GM12892 (cell line): ENCODE results near the gene ABCB1.
"Not testable (repeated sequence)": the region's sequence is repeated elsewhere in the genome, so short reads cannot be mapped to it uniquely, and the experiment has no call there.

ENCODE experiments used
- DNase-seq: peaks from one replicate; pipeline ENCODE4 v3.0.0; 2011; ENCODE audit not compliant: insufficient read length
- FAIRE-seq: peaks from 2 replicates; lab custom pipeline; 2011; peaks lifted over from hg19 to GRCh38; lab: Jason Lieb, UNC
- POLR2A ChIP-seq: IDR thresholded peaks from 2 replicates; pipeline ENCODE4 v1.6.1; 2011; ENCODE audit warnings: low read depth, low read length, control low read depth
- POLR2AphosphoS5 ChIP-seq: IDR thresholded peaks from 2 replicates; pipeline ENCODE4 v1.6.1; 2011; ENCODE audit warnings: low read depth, low read length, control low read depth
- TAF1 ChIP-seq: IDR thresholded peaks from 2 replicates; pipeline ENCODE4 v1.6.1; 2011; ENCODE audit warnings: low read depth, mild to moderate bottlenecking, control low read depth, low read length, borderline replicate concordance

Gene ABCB1

DNA sequence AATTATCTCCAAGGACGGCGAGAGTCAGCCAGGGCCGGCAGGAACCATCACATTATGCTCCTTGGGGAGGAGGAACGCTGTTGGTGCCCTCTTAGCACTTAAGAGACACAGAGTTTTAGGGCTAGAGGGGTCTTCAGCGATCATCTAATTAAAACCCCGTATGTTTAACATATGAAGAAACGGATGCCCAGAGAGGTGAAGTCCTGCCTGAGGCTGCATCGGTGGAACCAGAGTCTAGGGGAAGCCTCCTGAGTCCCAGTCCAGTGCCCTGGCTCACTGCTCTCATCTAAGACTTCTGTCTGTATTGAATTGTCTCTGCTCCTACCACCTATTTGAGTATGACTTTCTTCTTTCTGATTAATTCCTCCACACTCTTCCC is 124.5 kb downstream of the ABCB1 start:
- TF ChIP-seq POLR2AphosphoS5, result no peak
- no peak for DNase-seq
- FAIRE-seq, result no peak

DNA sequence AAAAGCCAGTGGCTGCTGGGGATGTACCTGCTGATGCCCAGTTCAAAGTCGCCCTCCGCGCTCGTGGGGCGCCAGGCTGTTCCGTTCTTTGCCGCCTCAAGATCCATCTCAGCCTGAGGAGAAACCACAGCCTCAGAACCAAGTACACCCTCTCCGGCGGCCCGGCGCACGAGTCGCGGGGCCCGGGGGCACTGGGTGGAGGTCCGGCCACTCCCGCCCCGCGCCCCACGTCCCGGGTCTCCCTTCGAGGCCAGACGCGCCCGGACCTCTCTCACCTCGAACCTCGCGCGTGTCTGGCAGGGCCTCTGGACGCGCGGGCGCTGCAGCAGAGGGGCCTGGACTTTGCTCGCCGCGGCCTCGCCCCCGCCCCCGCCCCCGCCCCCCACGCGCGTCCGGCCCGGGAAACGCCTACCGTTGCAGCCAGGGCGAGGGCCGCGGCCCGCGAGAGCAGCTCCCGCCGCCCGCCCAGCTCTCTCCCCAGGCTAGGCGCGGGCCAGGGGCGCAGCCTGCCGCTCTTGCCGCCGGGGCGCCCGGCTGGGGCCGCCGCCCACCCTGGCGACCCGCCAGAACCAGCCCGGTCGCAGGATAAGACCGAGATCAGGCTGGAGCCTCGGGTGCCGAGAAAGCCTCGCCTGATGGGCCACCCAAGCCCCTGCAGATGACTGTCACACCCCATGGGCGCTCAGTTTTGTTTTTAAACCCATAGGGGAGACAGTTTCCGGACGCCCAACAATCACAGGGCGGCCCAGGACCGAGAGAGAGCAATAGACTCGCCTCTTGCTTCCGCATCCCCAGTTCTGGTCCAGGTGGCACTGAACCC is 125.1 kb downstream of the ABCB1 start, which contains the start of gene ABCB4:
Gene ABCB4 (minus strand): TSS at position 322 of the 820 bp plus-strand sequence. CDS start 215 bp downstream, at position 107.
- peak; percentile 78 for FAIRE-seq
- DNase-seq, result peak; percentile 25
- TF ChIP-seq POLR2A (peak; percentile 18; the same call in 1 of the 2 replicates), POLR2AphosphoS5 (no peak), TAF1 (no peak)

DNA sequence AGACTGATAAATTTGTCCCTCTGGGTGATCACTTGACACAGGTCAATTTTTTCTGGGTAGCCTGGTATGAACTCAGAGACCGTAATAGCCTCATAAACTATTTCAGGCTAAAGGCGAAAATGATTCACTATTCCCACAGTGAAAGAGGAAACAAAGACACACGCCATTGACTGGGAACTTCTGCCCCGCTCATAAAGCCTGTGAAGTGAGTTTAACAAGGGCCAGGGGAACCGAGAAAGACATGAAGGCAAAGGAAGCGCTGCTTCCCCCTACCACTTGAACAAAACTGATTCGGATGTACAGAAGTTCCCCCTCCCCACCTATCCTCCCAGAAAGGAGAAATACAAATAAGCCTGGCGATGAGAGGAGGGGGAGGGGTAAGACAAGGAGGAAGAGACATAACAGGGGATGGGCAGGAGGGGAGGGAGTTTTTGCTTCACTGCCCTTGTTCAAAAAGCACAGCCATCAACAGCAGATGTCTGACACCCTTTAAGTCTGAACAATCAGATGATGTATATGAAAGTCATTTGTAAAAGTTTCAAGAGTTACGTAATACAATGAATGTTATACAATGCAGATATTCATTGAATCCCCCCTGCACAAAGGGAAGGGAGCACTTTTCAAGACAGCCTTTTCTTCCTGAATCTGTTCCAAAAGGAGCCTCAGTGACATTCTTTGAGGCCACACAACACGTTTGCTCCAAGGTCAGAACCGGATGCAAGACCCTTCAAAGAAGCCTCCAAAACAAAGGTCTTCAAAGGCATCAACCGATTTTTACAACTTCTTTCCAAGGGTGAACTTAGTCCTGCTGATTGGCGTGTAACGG is 125.9 kb downstream of the ABCB1 start:
- FAIRE-seq, result peak; percentile 96
- peak; percentile 14 for DNase-seq
- TF ChIP-seq TAF1, result no peak
- no peak; the same call in 1 of the 2 replicates for TF ChIP-seq POLR2AphosphoS5
- TF ChIP-seq POLR2A, result no peak; the same call in 1 of the 2 replicates

DNA sequence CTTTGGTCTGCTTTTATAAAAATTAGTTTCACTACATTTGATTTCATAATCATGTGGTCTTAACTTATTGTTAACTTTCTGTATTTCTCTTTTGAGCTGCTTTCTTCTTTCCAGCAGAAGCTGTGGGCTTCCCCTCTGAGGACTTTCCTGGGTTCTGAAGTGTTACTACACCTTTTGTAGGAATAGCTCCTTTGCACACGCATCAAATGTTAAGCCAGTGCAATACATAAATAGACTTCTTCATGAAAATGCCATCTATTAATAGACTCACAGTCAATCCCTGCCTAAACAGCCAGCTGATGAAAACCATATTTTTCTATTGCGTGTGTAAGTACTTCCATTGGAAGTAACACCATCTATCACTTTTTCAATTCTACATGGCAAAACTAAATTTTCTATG is 126.7 kb downstream of the ABCB1 start:
- DNase-seq (no peak), FAIRE-seq (no peak)

DNA sequence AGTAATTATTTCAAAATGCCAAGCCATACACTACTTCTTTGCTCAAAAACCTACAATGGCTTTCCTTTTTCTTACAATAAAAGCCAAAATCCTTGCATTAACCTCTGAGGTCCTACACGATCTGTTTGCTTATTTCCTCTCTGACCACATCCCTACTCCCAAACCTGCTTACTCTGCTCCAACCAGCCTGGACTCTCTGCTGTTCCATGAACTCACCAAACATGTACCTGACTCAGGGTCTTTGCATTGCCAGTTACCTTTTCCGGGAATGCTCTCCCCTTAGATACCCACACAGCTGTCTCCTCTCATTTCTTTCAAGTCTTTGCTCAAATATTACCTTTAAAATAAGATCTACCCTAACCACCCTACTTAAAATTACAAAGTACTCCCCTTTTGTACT is 127.5 kb downstream of the ABCB1 start:
- FAIRE-seq (no peak), DNase-seq (no peak)
- TF ChIP-seq POLR2A (no peak), TAF1 (no peak), POLR2AphosphoS5 (no peak)

More for the DNA sequence above, 126.7 kb downstream of the ABCB1 start:
- TF ChIP-seq POLR2AphosphoS5, result no peak
- TF ChIP-seq TAF1, result no peak

DNA sequence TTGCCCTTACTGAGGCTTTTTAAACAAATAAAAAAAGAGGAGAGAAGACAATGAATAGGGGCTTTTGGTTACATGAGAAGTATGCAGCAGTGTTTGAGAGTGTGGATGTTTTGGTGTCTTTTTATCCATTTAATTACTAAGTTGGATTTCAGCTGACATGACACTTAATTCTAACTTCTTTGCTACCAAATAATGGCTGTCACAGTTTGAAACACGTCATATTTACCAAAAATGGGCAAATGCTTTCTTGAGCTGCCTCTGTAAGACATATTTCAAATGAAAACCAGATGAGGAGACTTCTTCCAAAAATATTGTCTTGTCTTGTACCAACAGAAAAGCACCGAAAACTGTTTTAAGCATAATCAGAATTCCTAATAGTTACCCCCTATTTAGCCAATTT is 129.2 kb downstream of the ABCB1 start:
- FAIRE-seq, result no peak

DNA sequence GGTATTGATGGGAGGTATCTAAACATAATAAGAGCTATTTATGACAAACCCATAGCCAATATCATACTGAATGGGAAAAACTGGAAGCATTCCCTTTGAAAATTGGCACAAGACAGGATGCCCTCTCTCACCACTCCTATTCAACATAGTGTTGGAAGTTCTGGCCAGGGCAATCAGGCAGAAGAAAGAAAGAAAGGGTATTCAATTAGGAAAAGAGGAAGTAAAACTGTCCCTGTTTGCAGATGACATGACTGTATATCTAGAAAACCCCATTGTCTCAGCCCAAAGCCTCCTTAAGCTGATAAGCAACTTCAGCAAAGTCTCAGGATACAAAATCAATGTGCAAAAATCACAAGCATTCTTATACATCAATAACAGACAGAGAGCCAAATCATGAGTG is 131.5 kb downstream of the ABCB1 start:
- DNase-seq, FAIRE-seq: not testable (repeated sequence)

More for the DNA sequence above, 129.2 kb downstream of the ABCB1 start:
- TF ChIP-seq POLR2AphosphoS5, result no peak
- no peak for TF ChIP-seq TAF1
- no peak for TF ChIP-seq POLR2A
- DNase-seq, result no peak

DNA sequence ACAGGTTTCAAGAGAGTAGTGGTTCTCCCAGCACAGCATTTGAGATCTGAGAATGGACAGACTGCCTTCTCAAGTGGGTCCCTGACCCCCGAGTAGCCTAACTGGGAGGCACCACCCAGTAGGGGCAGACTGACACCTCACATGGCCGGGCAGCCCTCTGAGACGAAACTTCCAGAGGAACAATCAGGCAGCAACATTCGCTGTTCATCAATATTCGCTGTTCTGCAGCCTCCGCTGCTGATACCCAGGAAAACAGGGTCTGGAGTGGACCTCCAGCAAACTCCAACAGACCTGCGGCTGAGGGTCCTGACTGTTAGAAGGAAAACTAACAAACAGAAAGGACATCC is 135.2 kb downstream of the ABCB1 start:
- DNase-seq, FAIRE-seq: not testable (repeated sequence)

DNA sequence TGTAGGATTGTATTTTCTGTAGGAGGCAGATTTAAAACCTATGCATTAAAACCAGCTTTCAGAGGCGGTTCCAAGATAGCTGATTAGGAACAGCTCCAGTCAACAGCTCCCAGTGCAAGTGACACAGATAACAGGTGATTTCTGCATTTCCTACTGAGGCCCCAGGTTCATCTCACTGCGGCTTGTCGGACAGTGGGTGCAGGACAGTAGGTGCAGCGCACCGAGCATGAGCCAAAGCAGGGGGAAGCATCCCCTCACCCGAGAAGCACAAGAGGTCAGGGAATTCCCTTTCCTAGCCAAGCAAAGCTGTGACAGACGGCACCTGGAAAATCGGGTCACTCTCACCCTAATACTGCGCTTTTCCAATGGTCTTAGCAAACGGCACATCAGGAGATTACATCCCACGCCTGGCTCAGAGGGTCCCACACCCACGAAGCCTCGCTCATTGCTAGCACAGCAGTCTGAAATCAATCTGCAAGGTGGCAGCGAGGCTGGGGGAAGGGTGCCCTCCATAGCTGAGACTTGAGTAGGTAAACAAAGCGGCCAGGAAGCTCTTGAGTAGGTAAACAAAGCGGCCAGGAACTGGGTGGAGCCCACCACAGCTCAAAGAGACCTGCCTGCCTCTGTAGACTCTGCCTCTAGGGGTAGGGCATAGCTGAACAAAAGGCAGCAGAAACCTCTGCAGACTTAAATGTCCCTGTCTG is 135.7 kb downstream of the ABCB1 start:
- FAIRE-seq, DNase-seq: not testable (repeated sequence)

DNA sequence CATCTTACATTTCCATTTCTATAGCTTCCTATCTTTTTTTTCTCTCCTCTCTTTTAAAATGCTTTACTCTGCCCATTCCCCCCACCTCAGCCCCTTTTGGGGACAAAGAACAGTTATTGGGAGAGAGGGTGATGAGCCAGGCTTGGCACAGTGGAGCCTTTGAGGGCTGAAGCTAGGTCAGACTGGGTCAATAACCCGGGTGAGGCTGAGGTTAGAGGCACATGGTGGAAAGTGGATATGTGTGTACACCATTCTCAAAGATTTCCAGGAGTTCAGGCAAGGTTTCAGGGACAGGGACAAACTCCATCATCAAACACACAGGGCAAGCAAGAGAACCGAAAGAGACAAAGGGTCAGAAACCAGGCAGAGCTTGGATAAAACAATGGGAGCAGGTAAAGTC is 136.7 kb downstream of the ABCB1 start:
- FAIRE-seq (no peak), DNase-seq (no peak)
- TF ChIP-seq POLR2A (no peak), TAF1 (no peak), POLR2AphosphoS5 (no peak)

DNA sequence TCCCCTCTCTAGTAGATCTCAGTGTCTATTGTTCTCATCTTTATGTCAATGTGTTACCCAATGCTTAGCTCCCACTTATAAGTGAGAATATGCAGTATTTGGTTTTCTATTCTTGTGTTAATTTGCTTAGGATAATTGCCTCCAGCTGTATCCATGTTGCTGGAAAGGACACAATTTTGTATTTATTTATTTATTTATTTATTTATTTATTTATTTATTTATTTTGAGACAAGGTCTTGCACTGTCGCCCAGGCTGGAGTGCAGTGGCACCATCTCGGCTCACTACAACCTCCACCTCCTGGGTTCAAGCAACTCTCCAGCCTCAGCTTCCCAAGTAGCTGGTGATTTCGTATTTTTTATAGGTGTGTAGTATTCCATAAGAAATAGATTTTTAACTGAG is 140.2 kb downstream of the ABCB1 start:
- not testable (repeated sequence) for FAIRE-seq, DNase-seq

DNA sequence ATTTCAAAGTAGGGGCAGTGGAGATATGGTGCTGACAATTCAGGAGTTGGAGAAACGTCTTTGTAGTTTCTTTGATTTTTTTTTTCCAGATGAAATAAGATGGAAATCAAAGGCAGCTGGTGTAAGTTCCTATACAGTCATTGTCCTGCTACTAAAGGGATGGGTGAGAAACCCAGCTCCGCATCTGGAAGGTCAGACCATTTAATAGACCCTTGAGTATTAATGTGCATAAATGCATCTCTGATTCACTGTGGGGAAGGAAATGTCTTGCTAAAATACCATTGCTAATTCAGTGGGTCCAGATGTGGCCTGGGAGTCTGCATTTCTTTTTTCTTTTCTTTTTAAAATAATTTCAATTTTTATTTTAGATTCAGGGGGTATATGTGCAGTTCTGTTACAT is 140.7 kb downstream of the ABCB1 start:
- no peak for TF ChIP-seq POLR2A
- TF ChIP-seq TAF1, result no peak
- no peak for TF ChIP-seq POLR2AphosphoS5
- FAIRE-seq, result no peak
- no peak for DNase-seq
